HUDEP-2 (cell line): Measurements from ENCODE around the gene IPCEF1.
A peak's percentile ranks its signal among the peaks of the same experiment; 100 is the strongest.

Source experiments
- DNase-seq, 76 experiments: peaks; one replicate each; lab custom pipeline; 2025; ENCODE audit not compliant: unreplicated experiment in 76 of 76; lab: John Stamatoyannopoulos, UW

The IPCEF1 gene

GRCh38 chr6:154356690-154357089 lies at the start of gene IPCEF1:
Gene IPCEF1, minus strand, starts transcription at chr6:154356803. Its CDS starts 90,856 bp downstream, at chr6:154265947.
- DNase-seq: no peak

- no peak for DNase-seq
These were observed 49.7 kb upstream of the IPCEF1 start for GRCh38 chr6:154406301-154406700.

- DNase-seq: no peak
These were observed 48.3 kb upstream of the IPCEF1 start for GRCh38 chr6:154404791-154405400.

GRCh38 chr6:154403788-154404187 lies 47.2 kb upstream of the IPCEF1 start:
- DNase-seq: peak in 72 of 76 experiments; percentile 16 to 85 (median 62)

GRCh38 chr6:154402081-154402780 lies 45.6 kb upstream of the IPCEF1 start:
- no peak for DNase-seq

- no peak for DNase-seq
These were observed 42.5 kb upstream of the IPCEF1 start for GRCh38 chr6:154399097-154399496.

- DNase-seq: no peak
These were observed 41.0 kb upstream of the IPCEF1 start for GRCh38 chr6:154397491-154398195.

GRCh38 chr6:154395878-154396277 lies 39.3 kb upstream of the IPCEF1 start:
- no peak for DNase-seq

GRCh38 chr6:154395316-154395715 lies 38.7 kb upstream of the IPCEF1 start:
- no peak for DNase-seq

- DNase-seq: no peak
These were observed 38.0 kb upstream of the IPCEF1 start for GRCh38 chr6:154394571-154394970.

- no peak for DNase-seq
These were observed 33.4 kb upstream of the IPCEF1 start for GRCh38 chr6:154390034-154390433.

- no peak for DNase-seq
These were observed 32.2 kb upstream of the IPCEF1 start for GRCh38 chr6:154388803-154389202.

- no peak for DNase-seq
These were observed 30.5 kb upstream of the IPCEF1 start for GRCh38 chr6:154386848-154387717.

GRCh38 chr6:154384191-154384590 lies 27.6 kb upstream of the IPCEF1 start:
- no peak for DNase-seq

- no peak for DNase-seq
These were observed 26.7 kb upstream of the IPCEF1 start for GRCh38 chr6:154383273-154383672.

GRCh38 chr6:154382740-154383139 lies 26.1 kb upstream of the IPCEF1 start:
- no peak for DNase-seq

GRCh38 chr6:154381548-154381947 lies 24.9 kb upstream of the IPCEF1 start:
- DNase-seq: no peak

- no peak for DNase-seq
These were observed 24.1 kb upstream of the IPCEF1 start for GRCh38 chr6:154380741-154381140.

- DNase-seq: no peak
These were observed 23.0 kb upstream of the IPCEF1 start for GRCh38 chr6:154379585-154379984.

- DNase-seq: no peak
These were observed 21.9 kb upstream of the IPCEF1 start for GRCh38 chr6:154378518-154378917.

GRCh38 chr6:154377726-154378125 lies 21.1 kb upstream of the IPCEF1 start:
- DNase-seq: no peak
